NCI-H2107 treated with DMSO at 0.1 percent for 48 hours (cell line): ENCODE results near the gene PLPP2.
"Not testable (repeated sequence)": the region's sequence is repeated elsewhere in the genome, so short reads cannot be mapped to it uniquely, and the experiment has no call there.

Experiments used
- DNase-seq: peaks from one replicate; lab custom pipeline; 2025; ENCODE audit not compliant: unreplicated experiment; lab: John Stamatoyannopoulos, UW

The PLPP2 gene

DNA sequence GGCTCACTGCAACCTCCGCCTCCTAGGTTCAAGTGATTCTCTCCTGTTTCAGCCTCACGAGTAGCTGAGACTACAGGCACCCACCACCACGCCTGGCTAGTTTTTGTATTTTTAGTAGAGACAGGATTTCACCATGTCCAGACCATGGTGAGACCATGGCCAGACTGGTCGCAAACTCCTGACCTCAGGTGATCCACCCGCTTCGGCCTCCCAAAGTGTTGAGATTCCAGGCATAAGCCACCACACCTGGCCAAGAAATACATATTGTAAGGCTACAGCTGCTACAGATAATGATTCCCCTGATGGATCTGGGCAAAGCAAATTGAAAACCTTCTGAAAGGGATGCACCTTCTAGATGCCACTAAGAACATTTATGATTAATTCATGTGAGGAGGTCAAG, 17.8 kb downstream of the PLPP2 start:
- DNase-seq = no peak

- DNase-seq = no peak
These were observed 19.3 kb downstream of the PLPP2 start for GRCh38 chr19:271856-272255.

DNA sequence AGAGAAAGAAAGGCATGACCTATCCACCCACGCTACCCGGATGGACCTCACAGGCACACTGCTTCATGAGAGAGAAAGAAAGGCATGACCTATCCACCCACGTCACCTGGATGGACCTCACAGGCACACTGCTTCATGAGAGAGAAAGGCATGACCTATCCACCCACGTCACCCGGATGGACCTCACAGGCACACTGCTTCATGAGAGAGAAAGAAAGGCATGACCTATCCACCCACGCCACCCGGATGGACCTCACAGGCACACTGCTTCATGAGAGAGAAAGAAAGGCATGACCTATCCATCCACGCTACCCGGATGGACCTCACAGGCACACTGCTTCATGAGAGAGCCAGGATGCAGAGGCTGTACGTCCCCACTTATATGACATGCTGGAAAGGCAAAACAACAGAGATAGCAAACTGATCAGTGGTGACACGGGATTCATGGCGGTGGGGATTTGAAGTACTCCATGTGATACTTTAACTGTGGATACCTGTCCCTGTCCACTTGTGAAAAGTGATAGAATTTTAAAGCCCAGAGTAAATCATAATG, 20.4 kb downstream of the PLPP2 start:
- DNase-seq = not testable (repeated sequence)

DNA sequence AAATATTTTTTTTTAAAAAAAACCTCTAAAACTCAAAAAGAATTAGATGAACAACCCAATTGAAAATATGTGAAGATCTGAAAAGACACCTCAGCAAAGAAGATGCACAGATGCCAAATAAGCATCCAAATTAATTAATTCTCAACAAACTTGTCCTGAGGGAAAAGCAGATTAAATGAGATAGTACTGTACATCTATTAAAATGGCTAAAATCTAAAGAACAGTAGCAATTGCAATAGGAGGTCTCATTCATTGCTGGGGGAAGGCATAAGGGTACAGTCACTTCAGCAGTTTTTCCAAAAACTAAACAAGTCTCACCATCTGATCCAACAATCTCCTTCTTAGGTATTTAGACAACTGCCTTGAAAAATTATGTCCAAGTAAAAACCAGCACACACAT, 22.0 kb downstream of the PLPP2 start:
- no peak for DNase-seq

DNA sequence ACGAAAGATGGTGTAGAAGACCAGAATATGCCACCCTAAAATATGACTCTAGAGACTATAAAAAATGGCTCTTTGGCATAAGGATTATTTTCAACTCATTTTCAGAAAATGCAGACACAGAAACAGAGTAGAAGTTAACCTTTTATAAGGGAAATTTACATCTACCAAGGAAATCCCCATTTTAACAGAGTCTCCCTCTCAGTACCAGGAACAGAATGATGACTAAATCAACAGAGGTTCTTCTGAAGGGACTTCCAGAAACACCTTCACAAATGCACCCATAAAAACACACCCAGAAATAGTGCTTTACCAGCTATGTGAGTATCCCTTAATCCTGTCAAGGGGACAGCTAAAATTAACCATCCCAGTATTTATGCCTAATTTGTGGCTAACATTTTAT, 29.1 kb downstream of the PLPP2 start:
- DNase-seq = no peak

- not testable (repeated sequence) for DNase-seq
These were observed 34.4 kb downstream of the PLPP2 start for GRCh38 chr19:256804-257203.

DNA sequence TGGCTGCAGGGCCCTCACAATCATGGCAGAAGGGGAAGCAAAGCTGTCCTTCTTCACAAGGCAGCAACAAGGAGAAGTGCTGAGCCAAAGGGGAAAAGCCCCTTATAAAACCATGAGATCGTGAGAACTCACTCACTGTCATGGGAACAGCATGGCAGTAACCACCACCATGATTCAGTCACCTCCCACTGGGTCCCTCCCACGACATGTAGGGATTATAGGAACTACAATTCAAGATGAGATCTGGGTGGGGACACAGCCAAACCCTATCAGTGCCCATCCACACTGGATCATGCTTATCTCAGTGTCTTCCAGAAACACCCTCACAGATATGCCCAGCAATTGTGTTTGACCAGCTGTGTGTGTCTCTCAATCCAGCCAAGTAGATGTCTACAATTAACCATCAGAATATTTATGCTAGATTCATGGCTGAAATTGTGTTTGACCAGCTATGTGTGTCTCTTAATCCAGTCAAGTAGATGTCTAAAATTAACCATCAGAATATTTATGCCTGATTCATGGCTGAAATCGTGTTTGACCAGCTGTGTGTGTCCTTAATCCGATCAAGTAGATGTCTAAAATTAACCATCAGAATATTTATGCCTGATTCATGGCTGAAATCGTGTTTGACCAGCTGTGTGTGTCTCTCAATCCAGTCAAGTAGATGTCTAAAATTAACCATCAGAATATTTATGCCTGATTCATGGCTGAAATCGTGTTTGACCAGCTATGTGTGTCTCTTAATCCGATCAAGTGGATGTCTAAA, 38.6 kb downstream of the PLPP2 start:
- not testable (repeated sequence) for DNase-seq

DNA sequence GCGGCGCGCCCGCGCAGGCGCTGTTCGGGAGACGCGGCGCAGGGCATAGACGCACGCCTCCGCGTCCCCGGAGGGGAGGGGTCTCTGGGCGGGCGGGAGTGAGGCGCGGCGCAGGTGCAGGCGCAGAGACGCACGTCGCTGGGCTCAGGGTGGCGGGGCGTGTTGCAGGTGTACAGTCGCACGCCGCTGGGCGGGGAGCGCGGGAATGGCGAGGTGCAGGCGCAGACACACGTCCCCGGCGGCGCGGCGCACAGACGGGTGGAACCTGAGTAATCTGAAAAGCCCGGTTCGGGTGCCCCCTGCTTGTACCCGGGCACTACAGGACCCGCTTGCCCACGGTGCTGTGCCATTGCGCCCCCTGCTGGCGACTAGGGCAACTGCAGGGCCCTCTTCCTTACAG, 44.7 kb downstream of the PLPP2 start:
- DNase-seq = no peak

DNA sequence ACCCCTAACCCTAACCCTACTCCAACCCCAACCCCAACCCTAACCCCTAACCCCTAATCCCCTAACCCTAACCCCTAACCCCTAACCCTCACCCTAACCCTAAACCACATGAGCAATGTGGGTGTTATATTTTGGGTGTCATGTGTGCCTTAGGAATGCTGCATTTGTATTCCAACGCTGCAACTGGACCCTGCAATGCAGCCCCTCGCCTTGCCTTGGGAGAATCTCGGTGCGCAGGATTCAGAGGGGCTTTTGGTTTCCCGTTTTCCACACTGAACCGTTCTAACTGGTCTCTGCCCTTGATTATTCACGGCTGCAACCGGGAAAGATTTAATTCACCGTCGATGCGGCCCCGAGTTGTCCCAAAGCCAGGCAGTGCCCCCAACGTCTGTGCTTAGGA, 45.3 kb downstream of the PLPP2 start:
- not testable (repeated sequence) for DNase-seq

DNA sequence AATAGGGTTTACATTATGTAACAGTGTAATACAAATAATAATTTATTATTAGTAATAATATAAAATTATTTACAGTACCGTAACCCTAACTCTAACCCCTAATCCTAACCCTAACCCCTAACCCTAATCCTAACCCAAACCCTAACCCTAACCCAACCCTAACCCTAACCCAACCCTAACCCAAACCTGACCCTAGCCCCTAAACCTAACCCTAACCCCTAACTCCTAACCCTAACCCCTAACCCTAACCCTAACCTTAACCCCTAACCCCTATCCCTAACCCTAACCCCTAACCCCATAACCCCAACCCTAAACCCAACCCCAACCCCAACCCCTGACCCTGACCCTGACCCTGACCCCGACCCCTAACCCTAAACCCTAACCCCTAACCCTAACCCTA, 45.7 kb downstream of the PLPP2 start:
- no peak for DNase-seq
